ENCODE results near the gene LHPP. TPM values are rescaled to one million over a fixed set of nuclear protein-coding genes. Genes with fewer than 3 reads are reported as not detected.

The LHPP gene
- total RNA-seq, 1 donor from 2014 or later = 8.8 TPM

DNA sequence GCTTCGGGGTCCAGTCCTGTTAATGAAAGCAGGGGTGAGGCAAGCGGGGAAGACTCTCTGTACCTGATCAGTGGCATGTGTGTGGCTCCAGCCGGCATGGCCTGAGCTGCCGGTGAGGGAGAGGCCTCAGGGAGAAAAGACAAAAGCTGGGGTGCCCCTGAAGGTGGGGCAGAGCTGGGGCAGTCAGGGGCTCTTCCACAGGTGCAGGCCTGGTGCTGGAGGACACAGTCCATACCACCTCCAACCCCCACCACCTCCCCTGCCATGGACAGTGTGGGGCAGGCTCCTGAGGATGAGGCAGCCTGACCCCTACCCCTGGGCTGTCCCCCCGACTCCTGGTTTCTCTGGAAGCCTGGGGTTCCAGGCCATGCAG, 129.5 kb downstream of the LHPP start:
- Mint-ChIP-seq H3K4me3 (no peak overlapping the region), H3K9me3 (peaks cover 2% of the 10 kb centered on the region), H3K36me3 (ENCODE audit: low read depth) (no peaks in the 10 kb centered on the region), H3K4me1 (peaks cover 28% of the 10 kb centered on the region), H3K27me3 (ENCODE audit: low read depth) (no peaks in the 10 kb centered on the region), H3K27ac (ENCODE audit: unreplicated experiment) (no peak overlapping the region)
- TF ChIP-seq, protein P1, sequence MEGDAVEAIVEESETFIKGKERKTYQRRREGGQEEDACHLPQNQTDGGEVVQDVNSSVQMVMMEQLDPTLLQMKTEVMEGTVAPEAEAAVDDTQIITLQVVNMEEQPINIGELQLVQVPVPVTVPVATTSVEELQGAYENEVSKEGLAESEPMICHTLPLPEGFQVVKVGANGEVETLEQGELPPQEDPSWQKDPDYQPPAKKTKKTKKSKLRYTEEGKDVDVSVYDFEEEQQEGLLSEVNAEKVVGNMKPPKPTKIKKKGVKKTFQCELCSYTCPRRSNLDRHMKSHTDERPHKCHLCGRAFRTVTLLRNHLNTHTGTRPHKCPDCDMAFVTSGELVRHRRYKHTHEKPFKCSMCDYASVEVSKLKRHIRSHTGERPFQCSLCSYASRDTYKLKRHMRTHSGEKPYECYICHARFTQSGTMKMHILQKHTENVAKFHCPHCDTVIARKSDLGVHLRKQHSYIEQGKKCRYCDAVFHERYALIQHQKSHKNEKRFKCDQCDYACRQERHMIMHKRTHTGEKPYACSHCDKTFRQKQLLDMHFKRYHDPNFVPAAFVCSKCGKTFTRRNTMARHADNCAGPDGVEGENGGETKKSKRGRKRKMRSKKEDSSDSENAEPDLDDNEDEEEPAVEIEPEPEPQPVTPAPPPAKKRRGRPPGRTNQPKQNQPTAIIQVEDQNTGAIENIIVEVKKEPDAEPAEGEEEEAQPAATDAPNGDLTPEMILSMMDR (conservative IDR thresholded peaks at IDR 0.05) = no peak
- no peak for DNase-seq (ENCODE audit: low read depth, low spot score)

DNA sequence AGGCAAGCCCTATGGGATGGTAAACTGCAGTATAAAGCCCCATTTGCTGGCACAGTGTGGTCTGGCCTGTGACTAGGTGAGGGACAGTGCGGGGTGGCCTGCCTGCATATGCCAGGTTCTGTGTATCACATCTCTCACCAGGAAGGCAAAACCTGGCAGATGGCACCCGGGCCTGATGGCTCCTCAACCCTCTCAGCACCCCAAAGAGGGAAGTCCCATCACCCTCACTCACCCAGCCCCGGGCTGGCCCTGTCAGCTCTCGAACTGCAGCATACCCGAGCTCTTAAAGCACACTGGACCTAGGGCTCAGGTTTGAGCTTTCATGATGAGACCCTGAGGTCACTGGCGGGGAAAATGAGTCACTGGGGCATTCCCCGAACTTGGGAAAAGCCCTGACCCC, 130.5 kb downstream of the LHPP start:
- Mint-ChIP-seq H3K36me3 (ENCODE audit: low read depth) (no peaks in the 10 kb centered on the region), H3K27me3 (ENCODE audit: low read depth) (no peaks in the 10 kb centered on the region), H3K9me3 (peaks cover 2% of the 10 kb centered on the region), H3K27ac (ENCODE audit: unreplicated experiment) (no peak overlapping the region), H3K4me3 (no peak overlapping the region), H3K4me1 (peaks cover 22% of the 10 kb centered on the region)
- TF ChIP-seq, protein P1 (conservative IDR thresholded peaks at IDR 0.05) = no peak
- DNase-seq (ENCODE audit: low read depth, low spot score) = no peak

DNA sequence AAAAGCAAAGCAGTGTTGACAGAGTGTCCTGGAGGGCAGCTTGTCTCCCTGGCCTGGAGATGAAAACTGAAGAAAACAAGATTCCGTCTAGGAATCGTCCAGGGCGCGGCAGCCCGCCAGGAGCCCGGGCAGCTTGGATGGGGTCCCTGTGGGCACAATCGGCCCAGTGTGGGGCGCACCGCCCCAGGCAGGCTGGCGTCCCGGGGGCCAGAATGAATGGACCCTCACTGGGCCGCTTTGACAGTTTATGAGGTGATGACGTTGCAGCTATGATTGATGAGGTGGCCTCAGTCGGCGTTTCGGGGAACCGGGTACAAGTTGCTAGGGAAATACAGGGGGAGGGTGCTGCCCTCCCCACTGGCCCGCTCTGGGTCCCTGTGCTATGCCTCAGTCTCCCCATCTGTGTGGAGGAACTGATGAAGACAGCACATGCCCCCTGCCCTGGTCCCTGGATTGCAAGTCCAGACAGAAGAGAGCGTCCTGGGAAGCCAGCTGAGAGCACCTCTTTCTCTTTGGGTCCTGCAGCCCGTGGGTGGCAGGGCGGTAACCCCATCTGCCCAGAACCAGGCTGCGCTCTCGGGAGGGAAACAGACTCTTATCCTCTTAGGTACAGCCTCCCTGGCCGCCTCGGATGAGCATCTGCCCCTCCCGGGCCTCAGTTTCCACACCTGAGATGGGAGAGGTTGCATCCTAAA, 131.3 kb downstream of the LHPP start:
- Mint-ChIP-seq H3K4me1 (peaks cover 22% of the 10 kb centered on the region), H3K4me3 (no peak overlapping the region), H3K27me3 (ENCODE audit: low read depth) (no peaks in the 10 kb centered on the region), H3K27ac (ENCODE audit: unreplicated experiment) (no peak overlapping the region), H3K9me3 (peaks cover 2% of the 10 kb centered on the region), H3K36me3 (ENCODE audit: low read depth) (no peaks in the 10 kb centered on the region)
- DNase-seq (ENCODE audit: low read depth, low spot score) = no peak
- TF ChIP-seq, protein P1 (conservative IDR thresholded peaks at IDR 0.05) = no peak

DNA sequence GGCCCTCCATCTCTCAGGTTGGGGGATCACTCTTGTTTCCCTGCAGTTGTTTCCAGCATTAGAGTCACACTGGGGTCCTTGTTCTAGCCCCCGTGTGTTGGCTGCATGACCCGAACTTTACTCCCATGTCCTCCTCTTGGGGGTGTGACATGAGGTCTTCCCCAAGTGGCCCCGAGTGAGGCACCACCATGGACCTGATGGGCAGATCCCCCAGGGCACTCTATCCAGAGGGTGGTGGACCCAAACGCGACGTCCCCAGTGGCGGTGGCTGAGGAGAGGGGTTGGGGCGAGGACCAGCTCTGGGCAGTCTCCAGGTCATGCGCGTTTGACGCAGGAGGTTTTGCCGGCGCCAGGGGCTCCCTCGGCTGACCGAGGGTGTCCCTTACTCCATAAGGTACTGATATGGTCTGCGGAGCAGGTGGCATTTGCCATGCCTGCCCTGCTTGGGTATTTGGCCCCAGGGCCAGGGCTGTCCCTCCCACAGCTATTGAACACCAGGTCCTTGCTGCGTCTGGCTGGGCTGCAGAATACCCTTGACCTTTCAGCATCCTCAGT, 131.9 kb downstream of the LHPP start:
- Mint-ChIP-seq H3K27me3 (ENCODE audit: low read depth) (no peaks in the 10 kb centered on the region), H3K4me3 (no peak overlapping the region), H3K4me1 (peaks cover 20% of the 10 kb centered on the region), H3K36me3 (ENCODE audit: low read depth) (no peaks in the 10 kb centered on the region), H3K27ac (ENCODE audit: unreplicated experiment) (no peak overlapping the region), H3K9me3 (peaks cover 2% of the 10 kb centered on the region)
- DNase-seq (ENCODE audit: low read depth, low spot score) = no peak
- TF ChIP-seq, protein P1 (conservative IDR thresholded peaks at IDR 0.05) = no peak

DNA sequence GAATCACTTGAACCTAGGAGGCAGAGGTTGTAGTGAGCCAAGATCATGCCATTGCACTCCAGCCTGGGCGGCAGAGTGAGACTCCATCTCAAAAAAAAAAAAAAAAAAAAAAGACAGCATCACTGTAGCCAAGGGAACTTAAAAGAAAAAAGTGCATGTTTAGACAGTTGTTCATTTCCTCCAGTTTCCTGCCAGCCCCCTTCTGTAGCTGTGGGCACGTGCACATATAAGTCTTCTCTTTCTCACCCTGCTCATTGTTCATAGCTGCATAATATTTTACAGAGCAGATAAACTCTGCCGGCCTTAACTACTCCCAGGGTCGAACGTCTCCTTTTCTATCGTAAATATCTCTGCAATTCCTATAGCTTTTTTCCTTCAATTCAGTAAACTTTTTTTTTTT, 132.6 kb downstream of the LHPP start:
- no peaks in the 10 kb centered on the region for H3K36me3 Mint-ChIP-seq (ENCODE audit: low read depth)
- H3K27ac Mint-ChIP-seq (ENCODE audit: unreplicated experiment) = no peak overlapping the region
- no peaks in the 10 kb centered on the region for H3K27me3 Mint-ChIP-seq (ENCODE audit: low read depth)
- TF ChIP-seq, protein P1 (conservative IDR thresholded peaks at IDR 0.05) = no peak
- DNase-seq (ENCODE audit: low read depth, low spot score) = no peak
- H3K4me3 Mint-ChIP-seq = no peak overlapping the region
- peaks cover 2% of the 10 kb centered on the region for H3K9me3 Mint-ChIP-seq
- H3K4me1 Mint-ChIP-seq = peaks cover 14% of the 10 kb centered on the region

Data from neural crest cell (in vitro differentiated cells).